Left colon (tissue), 2 donors: ENCODE data around the gene MYBPHL. TPM values are rescaled to one million over a fixed set of nuclear protein-coding genes. Genes with fewer than 3 reads are reported as not detected.

ENCODE experiments used
- ATAC-seq: fragments of 200-7000 bp; cut with Tn5 transposase; one replicate; pipeline ENCODE4 v1.9.1; 2020; ENCODE audit warnings: mild to moderate bottlenecking, moderate library complexity
- DNase-seq, 2 donors: peaks; one replicate each; pipeline ENCODE4 v3.0.0-alpha.2; 2020
- intact Hi-C, 2 donors: fragments of 100-400 bp; cut with DNase I in 1 of 2; cut with micrococcal nuclease in 1 of 2; formaldehyde crosslinking; loops; one replicate each; pipeline versions ENCODE4 v1.11.2 to v1.14.0; 2022; cut with DNase I, micrococcal nuclease
- total RNA-seq, 2 donors: library from RNA; stranded (reverse); fragmentation: NEBNext Ultra II Directional; extraction: Animal tissue kit (Norgen Biotek cat#: 25700); gene quantifications; one replicate each; pipeline ENCODE4 v1.2.1, GENCODE V29; 2021
- donor health status: DM: no; HTN: no; CAD: no.
- donor health status: DM: yes; HTN: yes; CAD: no.

Gene MYBPHL
- total RNA-seq, 2 donors from 2014 or later, result not detected

GRCh38 chr1:109282952-109283747, 23.7 kb downstream of the MYBPHL start, which contains the start of gene PSRC1:
Gene PSRC1 (minus strand): TSS chr1:109283145.
- intact Hi-C loops, result no loop called here
- peak; percentile 99 for ATAC-seq
- peak; percentile 97 to 98 for DNase-seq

GRCh38 chr1:109282497-109282951, 24.3 kb downstream of the MYBPHL start:
- ATAC-seq (peak; percentile 14), DNase-seq (no peak)
- intact Hi-C loops, result no loop called here

GRCh38 chr1:109281680-109282496, 24.9 kb downstream of the MYBPHL start:
- DNase-seq, result no peak
- ATAC-seq, result no peak
- intact Hi-C loops, result no loop called here

- DNase-seq (no peak), ATAC-seq (no peak)
- intact Hi-C loops, result no loop called here
Measured at GRCh38 chr1:109280862-109281261, 25.9 kb downstream of the MYBPHL start.

GRCh38 chr1:109279615-109280278, 27.1 kb downstream of the MYBPHL start:
- DNase-seq (no peak), ATAC-seq (no peak)
- intact Hi-C loops, result loop anchor here in 1 of 2 donors (5.0 kb wide), 1 partner anchor 118 kb away; the partner anchor contains the start of gene SORT1

- ATAC-seq (peak; percentile 89), DNase-seq (peak; percentile 88 to 91)
- intact Hi-C loops, result loop anchor here in 1 of 2 donors (5.0 kb wide), 1 partner anchor 120 kb away; the partner anchor contains the start of gene SORT1
Measured at GRCh38 chr1:109277434-109278204, 29.2 kb downstream of the MYBPHL start.

- ATAC-seq (no peak), DNase-seq (peak in 1 of 2 donors; percentile 20)
- intact Hi-C loops, result loop anchor here in 1 of 2 donors (5.0 kb wide), 1 partner anchor 121 kb away; the partner anchor contains the start of gene SORT1
Measured at GRCh38 chr1:109275706-109276345, 31.0 kb downstream of the MYBPHL start.

GRCh38 chr1:109274533-109275476, 32.0 kb downstream of the MYBPHL start:
- intact Hi-C loops, result loop anchor here (5.0 kb wide), 2 partner anchors 122 to 127 kb away; partner anchors contain the start of gene SORT1 (in 1 of the 2)
- DNase-seq (peak; percentile 44 to 49), ATAC-seq (peak; percentile 55)

- DNase-seq (peak in 1 of 2 donors; percentile 19), ATAC-seq (no peak)
- intact Hi-C loops, result loop anchor here in 1 of 2 donors (5.0 kb wide), 1 partner anchor 129 kb away; no protein-coding TSS in a partner anchor
Measured at GRCh38 chr1:109273570-109274288, 33.1 kb downstream of the MYBPHL start.

- intact Hi-C loops, result loop anchor here in 1 of 2 donors (5.0 kb wide), 1 partner anchor 129 kb away; no protein-coding TSS in a partner anchor
- ATAC-seq, result no peak
- peak in 1 of 2 donors; percentile 18 for DNase-seq
Measured at GRCh38 chr1:109272831-109273547, 33.8 kb downstream of the MYBPHL start.

- intact Hi-C loops, result loop anchor here in 1 of 2 donors (5.0 kb wide), 1 partner anchor 130 kb away; no protein-coding TSS in a partner anchor
- ATAC-seq, result no peak
- peak in 1 of 2 donors; percentile 22 for DNase-seq
Measured at GRCh38 chr1:109272021-109272799, 34.6 kb downstream of the MYBPHL start.

- intact Hi-C loops, result loop anchor here in 1 of 2 donors (5.0 kb wide), 1 partner anchor 131 kb away; no protein-coding TSS in a partner anchor
- ATAC-seq, result no peak
- DNase-seq, result peak in 1 of 2 donors; percentile 17
Measured at GRCh38 chr1:109271458-109271857, 35.4 kb downstream of the MYBPHL start.

- DNase-seq (peak in 1 of 2 donors; percentile 18), ATAC-seq (no peak)
- intact Hi-C loops, result loop anchor here in 1 of 2 donors (5.0 kb wide), 1 partner anchor 132 kb away; no protein-coding TSS in a partner anchor
Measured at GRCh38 chr1:109270623-109271317, 36.0 kb downstream of the MYBPHL start.
